Measurements from ENCODE around the gene TPP1. TPM values are rescaled to one million over a fixed set of nuclear protein-coding genes. Genes with fewer than 3 reads are reported as not detected.
A peak's percentile ranks its signal among the peaks of the same experiment; 100 is the strongest.

TPP1 gene
- total RNA-seq, 4 donors from 2014 or later, result 44.4 to 71.5 (median 54.9) TPM

DNA sequence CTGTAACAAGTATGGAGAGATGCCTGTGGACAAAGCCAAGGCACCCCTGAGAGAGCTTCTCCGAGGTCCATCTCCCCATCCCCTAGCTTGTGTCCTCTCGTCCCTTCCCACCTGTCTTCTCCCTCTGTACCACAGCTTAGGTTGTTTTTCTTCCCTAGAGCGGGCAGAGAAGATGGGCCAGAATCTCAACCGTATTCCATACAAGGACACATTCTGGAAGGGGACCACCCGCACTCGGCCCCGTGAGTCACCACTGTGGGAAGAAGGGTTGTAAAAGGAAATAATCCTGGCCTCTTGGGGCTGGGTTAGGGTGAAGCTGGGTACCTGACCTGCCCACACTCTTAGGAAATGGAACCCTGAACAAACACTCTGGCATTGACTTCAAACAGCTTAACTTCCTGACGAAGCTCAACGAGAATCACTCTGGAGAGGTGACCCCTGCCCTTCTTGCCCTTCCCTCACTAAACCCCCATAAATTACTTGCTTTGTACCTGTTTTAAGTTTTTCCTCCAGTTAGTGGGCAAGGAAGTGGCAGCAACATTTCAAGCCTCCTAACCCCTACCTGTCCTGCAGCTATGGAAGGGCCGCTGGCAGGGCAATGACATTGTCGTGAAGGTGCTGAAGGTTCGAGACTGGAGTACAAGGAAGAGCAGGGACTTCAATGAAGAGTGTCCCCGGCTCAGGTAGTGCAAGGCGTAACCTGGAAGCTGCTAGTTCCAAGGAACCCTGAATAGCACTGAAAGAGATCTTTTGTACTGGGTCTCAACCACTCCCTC is 10.3 kb downstream of the TPP1 start:
- TF ChIP-seq POLR2AphosphoS5 (IDR thresholded peaks at IDR 0.05) (peak in 1 of 2 donors; percentile 46), POLR2A (IDR thresholded peaks at IDR 0.05; ENCODE audit: low read depth) (no peak)
- 73% methylated on average over 14 of the region's 14 CpGs for WGBS
- Histone ChIP-seq H3K27me3 (no peaks in the 10 kb centered on the region), H3K4me3 (no peak overlapping the region), H3K27ac (replicated peaks in 1 of 4) (peak overlapping the region; percentile 97 to 98 (median 98)), H3K4me1 (peaks cover 62 to 88% (median 82%) of the 10 kb centered on the region in 4 donors), H3K36me3 (peaks cover 30 to 40% (median 37%) of the 10 kb centered on the region in 4 donors), H3K9me3 (no peaks in the 10 kb centered on the region)
- peak; percentile 62 for DNase-seq (ENCODE audit: extremely low spot score)
- intact Hi-C loops (cut with DNase I), result loop anchor here (10.0 kb wide), 2 partner anchors 134 to 214 kb away; partner anchors contain the start of genes SMPD1 and TRIM3

GRCh38 chr11:6608011-6608410 is 11.2 kb downstream of the TPP1 start:
- no peak for DNase-seq (ENCODE audit: extremely low spot score)

DNA sequence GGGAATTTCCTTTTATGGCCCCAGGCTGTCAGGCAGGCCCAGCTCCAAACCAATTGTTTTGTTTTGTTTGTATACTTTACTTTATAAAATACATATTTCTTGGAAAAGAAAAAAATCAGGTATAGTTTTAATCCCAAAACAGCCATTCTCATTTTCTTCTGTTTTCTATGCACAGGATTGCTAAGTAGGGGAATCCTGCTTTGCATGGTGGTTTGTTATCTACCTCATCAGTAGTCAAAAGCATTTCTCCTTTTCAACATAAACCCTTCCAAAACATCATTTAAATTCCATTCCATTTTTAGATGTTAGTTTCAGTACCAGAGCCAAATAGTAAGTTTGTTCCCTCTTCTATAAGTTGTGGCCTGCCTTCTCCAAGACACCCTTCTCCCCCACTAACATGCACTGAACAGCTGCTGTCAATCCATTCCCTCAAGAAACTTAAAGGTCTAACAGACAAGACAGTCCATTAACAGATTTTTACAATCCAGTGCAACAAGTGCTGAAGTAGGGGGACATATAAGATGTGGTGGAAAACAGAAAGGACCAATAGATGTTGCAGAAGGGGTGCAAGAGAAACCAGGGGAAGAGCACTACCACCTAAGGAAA is 11.9 kb downstream of the TPP1 start:
- TF ChIP-seq POLR2A (IDR thresholded peaks at IDR 0.05; ENCODE audit: low read depth) (no peak), POLR2AphosphoS5 (IDR thresholded peaks at IDR 0.05) (no peak), CTCF (IDR thresholded peaks at IDR 0.05) (no peak), EP300 (IDR thresholded peaks at IDR 0.05) (no peak)
- H3K9me3 ChIP-seq, result no peaks in the 10 kb centered on the region
- H3K27ac ChIP-seq (replicated peaks in 1 of 4), result peak overlapping the region; percentile 97 to 98 (median 98)
- no peaks in the 10 kb centered on the region for H3K27me3 ChIP-seq
- peak overlapping the region; percentile 80 to 99 (median 86) for H3K4me3 ChIP-seq
- peaks cover 30 to 40% (median 36%) of the 10 kb centered on the region in 4 donors for H3K36me3 ChIP-seq
- DNase-seq (ENCODE audit: extremely low spot score), result peak; percentile 12
- intact Hi-C loops (cut with DNase I), result loop anchor here (10.0 kb wide), 2 partner anchors 132 to 212 kb away; partner anchors contain the start of genes SMPD1 and TRIM3
- peaks cover 61 to 79% (median 76%) of the 10 kb centered on the region in 4 donors for H3K4me1 ChIP-seq

More at GRCh38 chr11:6608011-6608410, 11.2 kb downstream of the TPP1 start:
- Histone ChIP-seq H3K36me3 (peaks cover 30 to 40% (median 36%) of the 10 kb centered on the region in 4 donors), H3K27me3 (no peaks in the 10 kb centered on the region), H3K27ac (replicated peaks in 1 of 4) (peak overlapping the region; percentile 97 to 98 (median 98)), H3K4me3 (peak overlapping the region in 2 of 4 donors; percentile 80 to 92), H3K9me3 (no peaks in the 10 kb centered on the region), H3K4me1 (peaks cover 59 to 79% (median 74%) of the 10 kb centered on the region in 4 donors)
- TF ChIP-seq POLR2AphosphoS5 (IDR thresholded peaks at IDR 0.05) (no peak), POLR2A (IDR thresholded peaks at IDR 0.05; ENCODE audit: low read depth) (no peak), EP300 (IDR thresholded peaks at IDR 0.05) (no peak), CTCF (IDR thresholded peaks at IDR 0.05) (no peak)
- intact Hi-C loops (cut with DNase I), result loop anchor here (10.0 kb wide), 2 partner anchors 133 to 213 kb away; partner anchors contain the start of genes SMPD1 and TRIM3
- WGBS, result 82% methylated on average over 9 of the region's 9 CpGs

GRCh38 chr11:6606471-6607189 is 12.6 kb downstream of the TPP1 start:
- peak overlapping the region; percentile 80 to 99 (median 86) for H3K4me3 ChIP-seq
- no peaks in the 10 kb centered on the region for H3K9me3 ChIP-seq
- H3K27ac ChIP-seq (replicated peaks in 1 of 4), result peak overlapping the region; percentile 97 to 98 (median 98)
- TF ChIP-seq POLR2A (IDR thresholded peaks at IDR 0.05; ENCODE audit: low read depth), result peak; percentile 46
- TF ChIP-seq POLR2AphosphoS5 (IDR thresholded peaks at IDR 0.05), result peak in 1 of 2 donors; percentile 99
- no peak for TF ChIP-seq EP300 (IDR thresholded peaks at IDR 0.05)
- TF ChIP-seq CTCF (IDR thresholded peaks at IDR 0.05), result no peak
- peak; percentile 98 for DNase-seq (ENCODE audit: extremely low spot score)
- peaks cover 30 to 42% (median 37%) of the 10 kb centered on the region in 4 donors for H3K36me3 ChIP-seq
- intact Hi-C loops (cut with DNase I), result loop anchor here (10.0 kb wide), 2 partner anchors 132 to 212 kb away; partner anchors contain the start of genes SMPD1 and TRIM3
- 14% methylated on average over 10 of the region's 11 CpGs for WGBS
- H3K4me1 ChIP-seq, result peaks cover 68 to 84% (median 82%) of the 10 kb centered on the region in 4 donors
- no peaks in the 10 kb centered on the region for H3K27me3 ChIP-seq

Measured in esophagus muscularis mucosa (tissue), 4 donors.